ENCODE data around the gene ZNF771.
"Not testable (repeated sequence)": the region's sequence is repeated elsewhere in the genome, so short reads cannot be mapped to it uniquely, and the experiment has no call there.

The ZNF771 gene

DNA sequence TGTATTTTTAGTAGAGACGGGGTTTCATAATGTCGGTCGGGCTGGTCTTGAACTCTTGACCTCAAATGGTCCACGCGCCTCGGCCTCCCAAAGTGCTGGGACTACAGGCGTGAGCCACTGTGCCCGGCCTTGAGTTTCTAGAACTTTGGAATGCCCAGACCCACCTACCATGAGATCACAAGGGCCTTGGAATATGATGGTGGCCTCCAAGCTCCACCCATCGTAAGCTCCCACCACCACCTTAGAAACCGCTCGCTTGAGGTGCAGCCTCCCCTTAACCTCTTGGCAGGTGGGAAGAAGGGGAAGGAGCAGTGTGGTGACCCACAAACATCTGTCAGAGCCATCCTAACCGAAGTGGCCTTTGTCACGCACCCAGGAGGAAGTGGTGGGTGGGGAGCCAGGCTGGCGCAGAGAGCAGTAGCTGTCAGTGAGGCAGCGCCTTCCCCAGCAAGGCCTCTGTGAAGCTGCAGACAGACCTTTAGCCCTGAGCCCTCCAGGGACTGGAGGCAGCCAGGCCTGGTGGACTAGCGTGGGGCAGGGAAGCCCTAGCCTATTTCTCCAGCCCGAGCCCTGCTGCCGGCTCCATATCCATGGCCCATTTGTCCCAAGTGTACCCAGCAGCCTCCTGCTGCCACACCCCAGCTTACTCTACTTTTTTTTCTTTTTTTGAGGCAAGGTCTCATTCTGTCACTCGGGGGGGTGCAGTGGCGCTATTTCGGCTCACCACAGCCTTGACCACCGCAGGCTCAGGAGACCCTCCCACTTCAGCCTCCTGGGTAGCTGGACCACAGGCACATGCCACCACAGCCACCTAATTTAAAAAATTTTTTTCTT is 51.4 kb downstream of the ZNF771 start:
- Histone ChIP-seq H3K27me3 (no peaks in the 10 kb centered on the region), H3K27ac (peak overlapping the region; percentile 38), H3K4me2 (peak overlapping the region; percentile 78), H3K36me3 (no peaks in the 10 kb centered on the region), H3K9me3 (no peaks in the 10 kb centered on the region), H3K4me1 (peaks cover 37% of the 10 kb centered on the region), H3K4me3 (no peak overlapping the region), H4K20me1 (no peaks in the 10 kb centered on the region), H3K9ac (peak overlapping the region; percentile 53; the same call in 1 of the 2 replicates)
- TF ChIP-seq Cebpa-rat (IDR thresholded peaks at IDR 0.05), result no peak

DNA sequence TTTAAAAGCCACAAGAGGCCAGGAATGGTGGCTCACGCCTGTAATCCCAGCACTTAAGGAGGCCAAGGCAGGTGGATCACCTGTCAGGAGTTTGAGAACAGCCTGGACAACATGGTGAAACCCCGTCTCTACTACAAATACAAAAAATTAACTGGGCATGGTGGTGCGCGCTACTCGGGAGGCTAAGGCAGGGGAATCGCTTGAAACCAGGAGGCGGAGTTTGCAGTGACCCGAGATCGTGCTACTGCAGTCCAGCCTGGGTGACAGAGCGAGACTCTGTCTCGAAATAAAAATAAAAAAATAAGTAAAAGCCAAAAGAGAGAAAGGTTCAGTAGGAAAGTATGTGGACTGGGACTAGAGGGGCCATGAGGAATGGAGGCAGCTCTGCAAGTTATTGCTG is 52.0 kb downstream of the ZNF771 start:
- no peaks in the 10 kb centered on the region for H3K9me3 ChIP-seq
- no peaks in the 10 kb centered on the region for H3K27me3 ChIP-seq
- peaks cover 37% of the 10 kb centered on the region for H3K4me1 ChIP-seq
- peak overlapping the region; percentile 38 for H3K27ac ChIP-seq
- no peaks in the 10 kb centered on the region for H4K20me1 ChIP-seq
- no peaks in the 10 kb centered on the region for H3K36me3 ChIP-seq
- H3K4me2 ChIP-seq, result peak overlapping the region; percentile 78
- 0 out of 2 replicates have a peak overlapping the region, but pooled peaks have one; percentile 53 for H3K9ac ChIP-seq
- TF ChIP-seq Cebpa-rat (IDR thresholded peaks at IDR 0.05), result no peak
- no peak overlapping the region for H3K4me3 ChIP-seq

DNA sequence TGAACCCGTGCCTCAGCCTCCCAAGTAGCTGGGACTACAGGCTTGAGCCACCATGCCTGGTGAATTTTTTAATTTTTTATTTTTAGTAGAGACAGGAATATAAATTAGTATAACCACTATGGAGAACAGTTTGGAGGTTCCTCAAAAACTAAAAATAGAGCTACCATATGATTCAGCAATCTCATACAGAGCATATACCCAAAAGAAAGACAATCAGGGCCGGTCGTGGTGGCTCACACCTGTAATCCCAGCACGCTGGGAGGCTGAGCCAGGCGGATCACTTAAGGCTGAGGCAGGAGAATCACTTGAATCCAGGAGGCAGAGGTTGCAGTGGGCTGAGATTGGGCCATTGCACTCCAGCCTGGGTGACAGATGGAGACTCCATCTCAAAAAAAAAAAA is 54.0 kb downstream of the ZNF771 start:
- not testable (repeated sequence) for H3K4me3 ChIP-seq, H3K9ac ChIP-seq, H3K9me3 ChIP-seq, H3K36me3 ChIP-seq, H3K27me3 ChIP-seq, H3K27ac ChIP-seq, H4K20me1 ChIP-seq
- peaks cover 44% of the 10 kb centered on the region for H3K4me1 ChIP-seq
- peak overlapping the region; percentile 19; the same call in 1 of the 2 replicates for H3K4me2 ChIP-seq

DNA sequence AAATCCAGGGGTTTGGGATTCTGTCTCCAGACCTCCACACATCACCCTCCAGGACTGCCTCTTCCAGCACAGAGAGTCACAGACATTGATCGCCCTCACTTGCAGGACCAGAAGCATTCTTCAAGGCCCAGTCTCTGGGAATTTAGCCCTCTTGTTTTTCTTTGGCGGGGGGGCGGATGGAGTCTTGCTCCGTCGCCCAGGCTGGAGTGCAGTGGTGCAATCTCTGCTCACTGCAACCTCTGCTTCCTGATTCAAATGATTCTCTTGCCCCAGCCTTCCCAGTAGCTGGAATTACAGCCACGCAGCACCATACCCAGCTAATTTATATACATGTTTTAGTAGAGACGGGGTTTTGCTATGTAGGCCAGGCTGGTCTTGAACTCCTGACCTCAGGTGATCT is 56.7 kb downstream of the ZNF771 start:
- no peak for TF ChIP-seq Cebpa-rat (IDR thresholded peaks at IDR 0.05)

More for the DNA sequence above, 56.7 kb downstream of the ZNF771 start:
- peaks cover 29% of the 10 kb centered on the region for H3K4me1 ChIP-seq
- no peaks in the 10 kb centered on the region for H3K9me3 ChIP-seq
- no peak overlapping the region for H3K4me2 ChIP-seq
- H3K27ac ChIP-seq, result no peak overlapping the region
- no peak overlapping the region for H3K4me3 ChIP-seq
- H3K36me3 ChIP-seq, result no peaks in the 10 kb centered on the region
- no peak overlapping the region for H3K9ac ChIP-seq
- H4K20me1 ChIP-seq, result no peaks in the 10 kb centered on the region
- no peaks in the 10 kb centered on the region for H3K27me3 ChIP-seq
